Measurements from ENCODE around the gene ENGASE.

The ENGASE gene

DNA sequence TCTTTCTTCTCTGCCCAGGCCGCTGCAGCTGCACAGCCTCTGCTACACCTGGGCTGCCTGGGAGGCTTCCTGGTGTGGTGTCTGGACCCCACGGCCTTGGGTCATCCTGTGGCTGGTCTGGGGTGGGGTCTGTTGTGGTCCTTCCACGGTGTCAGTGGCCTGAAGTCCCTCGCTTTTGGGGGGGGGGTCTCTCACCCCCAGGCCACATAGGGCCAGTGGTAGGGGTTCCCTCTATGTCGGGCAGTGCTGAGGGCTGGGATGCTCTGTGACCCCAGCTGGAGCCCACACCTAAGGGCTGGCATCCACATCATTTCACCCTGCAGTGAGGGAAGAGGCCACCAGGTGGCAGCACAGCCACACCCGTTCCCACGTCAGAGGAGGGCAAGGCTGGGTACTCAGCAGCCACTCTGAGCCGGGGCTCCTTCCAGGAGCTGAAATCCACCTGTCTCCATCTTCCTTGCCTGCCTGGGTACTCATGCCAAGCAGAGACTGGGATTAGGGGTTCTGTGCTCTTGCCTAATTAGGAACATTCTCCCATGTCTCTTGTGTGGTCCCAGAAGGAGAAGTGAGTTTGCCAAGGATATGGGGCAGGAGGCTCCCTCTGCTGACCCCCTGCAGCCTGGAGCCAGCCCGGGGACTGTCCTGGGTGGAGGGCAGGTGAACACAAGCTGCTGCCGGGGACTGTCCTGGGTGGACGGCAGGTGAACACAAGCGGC lies 13.0 kb downstream of the ENGASE start:
- Mint-ChIP-seq H3K36me3 (peaks cover 12% of the 10 kb centered on the region), H3K4me3 (no peak overlapping the region), H3K9me3 (no peaks in the 10 kb centered on the region), H3K27ac (no peak overlapping the region), H3K4me1 (peaks cover 6% of the 10 kb centered on the region)
- ATAC-seq (peak; percentile 80), DNase-seq (ENCODE audit: low spot score in 2 of 2) (peak; percentile 77 to 90)

DNA sequence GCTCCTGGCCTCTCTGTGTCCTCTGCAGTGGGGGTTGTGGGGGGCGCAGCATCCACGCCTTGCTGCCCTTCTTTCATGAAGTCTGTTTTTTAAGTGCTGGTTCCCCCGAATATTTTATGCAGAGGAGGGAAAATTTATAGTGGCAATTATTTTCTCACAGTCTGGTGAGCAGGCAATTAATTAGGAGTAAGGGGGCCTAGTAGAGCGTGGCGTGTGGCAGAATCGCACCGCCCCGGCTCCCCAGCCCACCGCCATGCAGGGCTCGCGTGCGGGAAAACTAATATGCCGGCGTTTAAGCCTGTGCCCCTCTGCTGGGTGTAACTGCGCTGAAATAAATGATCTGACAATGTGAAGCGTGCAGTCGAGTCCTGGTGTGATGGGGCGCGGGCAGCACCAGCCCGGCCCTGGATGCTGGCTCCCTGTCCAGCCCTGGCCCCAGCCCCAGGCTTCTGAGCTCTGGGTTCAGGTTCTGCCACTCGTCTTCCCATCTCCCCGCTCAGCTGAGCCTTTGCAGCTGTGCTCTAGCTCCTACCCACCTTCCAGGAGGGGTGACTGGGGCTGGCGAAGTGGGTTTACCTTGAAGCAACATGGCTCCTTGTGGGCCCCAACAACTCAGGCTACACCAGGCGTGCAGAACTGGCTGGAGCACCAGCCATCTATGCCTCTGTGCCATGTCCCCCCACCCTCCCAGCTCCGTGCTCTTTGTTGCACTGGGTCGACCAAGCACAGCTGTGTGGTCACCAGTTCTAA lies 13.8 kb downstream of the ENGASE start:
- no peak for DNase-seq (ENCODE audit: low spot score in 2 of 2)
- ATAC-seq = no peak
- Mint-ChIP-seq H3K4me1 (peaks cover 14% of the 10 kb centered on the region), H3K4me3 (no peak overlapping the region), H3K27ac (no peak overlapping the region), H3K9me3 (no peaks in the 10 kb centered on the region), H3K36me3 (peaks cover 12% of the 10 kb centered on the region)

DNA sequence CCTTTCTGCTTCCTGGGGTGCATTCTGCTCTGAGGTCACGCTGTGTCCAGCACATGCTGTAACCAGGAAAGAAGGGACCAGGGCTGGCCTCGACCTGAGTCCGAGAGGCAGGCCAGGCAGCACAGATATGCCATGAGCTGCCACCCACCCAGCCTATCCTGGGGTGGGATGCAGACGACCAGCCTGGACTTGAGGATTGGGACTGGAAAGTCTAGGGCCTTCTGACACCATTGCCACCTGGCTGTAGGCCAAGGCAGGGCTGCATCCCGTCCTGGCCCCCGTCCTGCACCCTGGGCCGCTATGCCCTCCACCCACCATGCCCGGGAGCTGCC lies 14.3 kb downstream of the ENGASE start:
- ATAC-seq = no peak
- H3K27ac Mint-ChIP-seq = no peak overlapping the region
- peaks cover 12% of the 10 kb centered on the region for H3K36me3 Mint-ChIP-seq
- no peak overlapping the region for H3K4me3 Mint-ChIP-seq
- H3K4me1 Mint-ChIP-seq = peaks cover 16% of the 10 kb centered on the region
- DNase-seq (ENCODE audit: low spot score in 2 of 2) = no peak
- no peaks in the 10 kb centered on the region for H3K9me3 Mint-ChIP-seq

DNA sequence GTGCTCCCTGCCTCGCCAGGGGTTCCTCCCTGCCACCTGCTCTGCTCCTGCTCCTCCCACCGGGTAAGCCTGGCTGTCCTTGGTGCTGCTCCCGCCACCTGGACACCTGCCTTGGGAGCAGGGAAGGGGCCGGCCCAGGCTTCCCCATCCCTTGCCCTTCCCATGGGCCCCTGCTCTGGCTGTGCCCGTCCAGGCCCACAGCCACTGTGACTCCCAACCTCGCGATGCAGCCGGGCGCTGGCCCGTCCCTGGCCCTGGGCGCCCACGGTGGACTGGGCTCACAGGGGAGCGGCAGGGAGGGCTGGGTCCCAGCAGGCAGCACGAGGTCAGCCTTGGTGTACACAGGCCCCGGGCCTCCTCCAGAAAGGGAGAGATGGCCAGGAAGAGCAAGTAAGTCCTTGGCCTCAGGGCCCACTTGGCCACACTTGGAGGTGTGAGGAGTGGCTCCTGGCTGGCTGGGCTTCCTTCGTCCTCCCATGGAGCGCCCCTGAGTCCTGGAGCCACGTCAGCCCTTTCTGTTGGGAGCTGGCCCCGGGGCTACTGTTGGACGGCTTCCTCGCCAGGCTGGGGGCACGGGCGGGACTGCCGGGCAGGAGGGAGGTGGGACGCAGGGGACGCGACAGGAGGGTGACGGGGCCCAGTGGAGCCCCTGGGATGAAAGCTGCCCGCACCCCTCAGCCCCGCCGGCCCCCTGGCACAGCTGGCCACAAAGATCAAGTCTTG lies 15.3 kb downstream of the ENGASE start:
- Mint-ChIP-seq H3K36me3 (peaks cover 6% of the 10 kb centered on the region), H3K4me3 (no peak overlapping the region), H3K9me3 (no peaks in the 10 kb centered on the region), H3K27ac (no peak overlapping the region), H3K4me1 (peaks cover 16% of the 10 kb centered on the region)
- DNase-seq (ENCODE audit: low spot score in 2 of 2) (no peak), ATAC-seq (no peak)

DNA sequence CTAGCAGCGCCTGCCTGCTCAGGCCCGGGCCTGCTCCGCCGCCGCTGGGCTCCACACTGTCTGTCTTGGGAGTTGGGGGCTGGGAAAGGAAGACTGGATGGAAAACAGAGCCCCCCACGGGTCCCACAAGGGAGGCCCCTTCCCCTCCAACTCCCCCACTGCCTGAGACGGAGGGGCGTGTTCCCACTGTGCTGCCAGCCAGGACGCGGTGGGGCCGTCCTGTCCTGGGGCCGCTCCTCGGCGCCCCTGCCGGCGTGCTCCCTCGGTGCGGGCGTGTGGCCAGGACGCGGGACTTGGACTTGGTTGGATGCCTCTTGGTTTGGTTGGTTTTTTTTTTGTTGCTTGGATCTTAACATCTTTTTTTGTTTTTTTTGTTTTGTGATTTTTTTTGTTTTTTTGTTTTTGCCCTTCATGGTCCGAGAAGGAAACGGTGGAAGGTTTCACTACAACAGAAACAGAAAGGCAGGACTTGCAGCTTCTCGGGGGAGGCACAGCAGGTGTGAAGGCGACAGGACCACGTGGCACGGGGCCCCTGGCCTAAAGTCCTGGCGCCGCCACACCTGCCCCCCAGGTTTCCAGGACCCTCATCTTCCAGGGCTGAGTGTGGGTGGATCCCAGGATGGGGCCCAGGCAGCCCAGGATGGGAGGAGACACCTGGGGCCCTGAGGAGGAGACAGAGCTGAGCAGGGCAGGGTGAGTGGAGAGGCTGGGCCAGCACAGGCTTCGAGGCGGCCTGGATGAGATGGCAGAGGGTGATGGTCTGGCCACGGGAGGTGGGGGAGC lies 16.0 kb downstream of the ENGASE start:
- Mint-ChIP-seq H3K4me1 (peaks cover 16% of the 10 kb centered on the region), H3K9me3 (no peaks in the 10 kb centered on the region), H3K36me3 (peaks cover 6% of the 10 kb centered on the region), H3K27ac (no peak overlapping the region), H3K4me3 (no peak overlapping the region)
- ATAC-seq = no peak
- no peak for DNase-seq (ENCODE audit: low spot score in 2 of 2)

DNA sequence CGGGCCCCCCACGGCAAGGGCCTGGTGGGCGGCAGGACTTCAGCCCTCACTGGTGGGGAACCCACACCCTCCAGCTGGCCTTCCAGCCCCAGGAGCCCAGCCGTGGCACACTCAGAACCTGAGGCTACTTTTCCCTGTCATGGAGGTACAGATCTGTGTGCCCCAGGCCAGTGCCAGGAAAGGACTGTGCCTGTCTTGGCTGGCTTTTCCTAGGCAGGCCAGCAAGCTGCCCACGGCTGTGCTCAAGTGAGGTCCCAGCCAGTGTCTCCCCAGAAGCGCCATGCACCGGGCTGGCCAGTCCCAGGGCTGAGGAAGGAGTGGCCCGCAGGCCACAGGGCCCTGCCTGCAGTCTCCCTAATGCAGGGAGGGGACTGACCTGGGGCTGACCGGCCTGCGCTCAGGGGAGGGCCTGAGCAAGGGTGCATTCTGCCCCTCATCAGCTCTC lies 16.6 kb downstream of the ENGASE start:
- Mint-ChIP-seq H3K9me3 (no peaks in the 10 kb centered on the region), H3K27ac (no peak overlapping the region), H3K4me3 (no peak overlapping the region), H3K36me3 (peaks cover 6% of the 10 kb centered on the region), H3K4me1 (peaks cover 21% of the 10 kb centered on the region)
- no peak for ATAC-seq
- no peak for DNase-seq (ENCODE audit: low spot score in 2 of 2)

DNA sequence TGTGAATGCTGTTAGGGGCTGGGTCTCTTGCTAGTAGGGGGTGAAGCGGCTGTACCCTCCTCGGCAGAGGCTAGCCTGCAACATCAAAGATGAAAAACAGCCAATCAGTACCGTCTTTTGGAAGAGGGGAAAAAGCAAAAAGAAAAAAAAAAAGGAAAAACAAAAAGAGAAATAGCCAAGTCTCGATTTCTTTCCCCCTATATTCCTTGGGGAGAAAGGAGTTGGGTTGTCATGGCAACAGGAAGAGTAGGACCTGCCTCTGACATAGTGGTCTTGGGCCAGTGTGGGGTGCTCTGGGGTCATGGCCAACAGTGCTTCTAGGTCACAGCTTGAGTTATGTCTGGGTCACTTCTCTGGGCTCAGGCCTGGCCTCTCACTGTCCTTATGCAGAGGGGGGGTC lies 17.9 kb downstream of the ENGASE start:
- Mint-ChIP-seq H3K4me3 (no peak overlapping the region), H3K4me1 (peaks cover 23% of the 10 kb centered on the region), H3K36me3 (peaks cover 6% of the 10 kb centered on the region), H3K27ac (peak overlapping the region; percentile 37), H3K9me3 (no peaks in the 10 kb centered on the region)
- no peak for DNase-seq (ENCODE audit: low spot score in 2 of 2)
- no peak for ATAC-seq

DNA sequence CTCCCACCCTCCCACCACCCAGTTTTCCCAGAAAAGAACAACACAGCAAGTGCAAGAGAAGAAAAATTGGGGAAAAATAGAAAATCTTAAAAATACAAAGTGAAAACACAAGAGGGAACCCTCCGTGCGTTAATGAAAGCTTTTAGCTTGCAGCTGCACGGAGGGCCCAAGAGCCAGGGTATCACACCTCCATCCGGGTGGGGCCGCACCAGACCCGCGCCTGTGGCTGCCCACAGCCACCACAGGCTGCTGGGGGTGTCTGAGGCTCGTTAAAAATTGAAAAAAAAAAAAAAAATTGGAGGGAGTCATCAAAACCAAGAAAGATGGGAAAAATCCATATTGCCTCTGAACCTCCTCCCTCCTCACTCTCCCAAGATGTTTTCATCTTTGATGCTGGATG lies 18.6 kb downstream of the ENGASE start:
- H3K27ac Mint-ChIP-seq = peak overlapping the region; percentile 37
- H3K36me3 Mint-ChIP-seq = peaks cover 6% of the 10 kb centered on the region
- H3K9me3 Mint-ChIP-seq = no peaks in the 10 kb centered on the region
- ATAC-seq (no peak), DNase-seq (ENCODE audit: low spot score in 2 of 2) (no peak)
- H3K4me3 Mint-ChIP-seq = no peak overlapping the region
- peaks cover 27% of the 10 kb centered on the region for H3K4me1 Mint-ChIP-seq

DNA sequence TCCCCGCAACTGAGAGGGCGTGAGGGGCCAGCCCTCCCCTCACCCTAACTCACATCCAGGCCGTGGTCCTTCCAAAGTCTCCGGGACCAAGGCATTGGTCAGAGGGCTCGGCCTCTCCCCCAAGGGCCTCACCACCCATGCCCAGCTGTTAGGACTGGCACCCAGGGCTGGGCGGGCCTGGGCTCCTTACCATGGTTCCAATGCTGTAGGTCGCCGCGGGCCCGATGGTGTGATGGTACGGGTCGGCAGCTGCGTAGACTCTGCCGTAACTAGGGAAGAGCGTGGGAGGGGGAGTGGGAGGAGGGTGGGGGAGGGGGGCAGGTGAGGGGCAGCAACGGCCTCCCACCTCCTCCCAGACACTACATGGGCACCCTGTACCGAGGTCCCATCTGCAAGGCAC lies 19.6 kb downstream of the ENGASE start:
- Mint-ChIP-seq H3K4me3 (no peak overlapping the region), H3K4me1 (peaks cover 27% of the 10 kb centered on the region), H3K27ac (no peak overlapping the region), H3K9me3 (no peaks in the 10 kb centered on the region), H3K36me3 (peaks cover 6% of the 10 kb centered on the region)
- DNase-seq (ENCODE audit: low spot score in 2 of 2) = no peak
- no peak for ATAC-seq

DNA sequence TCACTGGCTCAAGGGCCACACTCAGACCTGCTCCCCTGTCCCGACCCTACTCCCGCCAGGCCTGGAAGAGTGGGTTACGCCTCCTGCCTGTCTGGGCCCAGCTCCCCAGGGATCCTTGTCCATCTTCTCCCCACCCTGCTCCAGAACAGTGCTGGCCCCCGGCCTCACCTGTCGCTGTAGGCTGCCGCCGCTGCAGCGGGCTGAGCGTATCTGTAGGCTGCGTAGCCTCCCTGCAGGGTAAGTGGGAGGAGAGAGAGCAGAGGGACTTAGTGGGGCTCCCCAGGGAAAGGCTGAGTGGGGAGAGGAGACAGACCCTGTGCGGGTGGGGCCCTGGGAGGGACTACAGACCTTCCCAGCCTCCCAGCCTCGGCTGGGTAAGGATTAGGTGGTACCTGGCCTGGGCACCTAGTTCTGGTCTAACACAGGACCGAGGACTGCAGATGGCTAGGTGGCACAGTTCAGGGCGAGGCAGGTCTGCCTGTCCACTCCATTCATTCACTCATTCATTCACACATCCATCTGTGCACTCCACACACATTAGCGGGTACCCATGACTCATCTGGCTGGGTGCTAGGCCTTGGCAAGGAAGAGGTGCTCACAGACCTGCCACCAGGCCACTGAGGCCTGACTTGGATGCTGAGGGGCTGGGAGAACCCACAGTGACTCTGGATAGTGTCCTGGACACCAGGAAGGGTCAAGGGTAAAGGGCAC lies 20.9 kb downstream of the ENGASE start:
- Mint-ChIP-seq H3K27ac (no peak overlapping the region), H3K4me1 (peaks cover 27% of the 10 kb centered on the region), H3K36me3 (peaks cover 5% of the 10 kb centered on the region), H3K4me3 (no peak overlapping the region), H3K9me3 (no peaks in the 10 kb centered on the region)
- ATAC-seq (peak; percentile 15), DNase-seq (ENCODE audit: low spot score in 2 of 2) (no peak)

DNA sequence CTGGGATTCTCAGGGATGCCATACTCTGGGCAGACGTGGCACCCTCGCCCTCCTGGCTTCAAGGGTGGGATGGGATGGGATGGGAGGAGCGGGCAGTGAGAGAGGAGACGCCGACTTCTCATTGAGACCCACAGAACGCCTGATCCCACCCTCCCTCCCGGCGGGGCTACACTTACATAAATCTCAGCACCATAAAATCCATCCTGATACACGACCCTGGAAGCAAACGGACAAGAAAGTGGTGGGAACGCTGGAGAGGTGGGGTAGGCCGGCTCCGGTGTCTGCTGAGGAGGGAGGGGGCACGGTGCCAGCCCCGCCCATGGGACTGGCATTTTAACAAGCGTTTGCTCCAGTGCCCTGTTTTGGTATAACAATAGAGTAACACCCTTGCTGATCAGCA lies 21.9 kb downstream of the ENGASE start:
- Mint-ChIP-seq H3K36me3 (no peaks in the 10 kb centered on the region), H3K9me3 (no peaks in the 10 kb centered on the region), H3K4me3 (no peak overlapping the region), H3K27ac (no peak overlapping the region), H3K4me1 (peaks cover 27% of the 10 kb centered on the region)
- no peak for DNase-seq (ENCODE audit: low spot score in 2 of 2)
- ATAC-seq = no peak

DNA sequence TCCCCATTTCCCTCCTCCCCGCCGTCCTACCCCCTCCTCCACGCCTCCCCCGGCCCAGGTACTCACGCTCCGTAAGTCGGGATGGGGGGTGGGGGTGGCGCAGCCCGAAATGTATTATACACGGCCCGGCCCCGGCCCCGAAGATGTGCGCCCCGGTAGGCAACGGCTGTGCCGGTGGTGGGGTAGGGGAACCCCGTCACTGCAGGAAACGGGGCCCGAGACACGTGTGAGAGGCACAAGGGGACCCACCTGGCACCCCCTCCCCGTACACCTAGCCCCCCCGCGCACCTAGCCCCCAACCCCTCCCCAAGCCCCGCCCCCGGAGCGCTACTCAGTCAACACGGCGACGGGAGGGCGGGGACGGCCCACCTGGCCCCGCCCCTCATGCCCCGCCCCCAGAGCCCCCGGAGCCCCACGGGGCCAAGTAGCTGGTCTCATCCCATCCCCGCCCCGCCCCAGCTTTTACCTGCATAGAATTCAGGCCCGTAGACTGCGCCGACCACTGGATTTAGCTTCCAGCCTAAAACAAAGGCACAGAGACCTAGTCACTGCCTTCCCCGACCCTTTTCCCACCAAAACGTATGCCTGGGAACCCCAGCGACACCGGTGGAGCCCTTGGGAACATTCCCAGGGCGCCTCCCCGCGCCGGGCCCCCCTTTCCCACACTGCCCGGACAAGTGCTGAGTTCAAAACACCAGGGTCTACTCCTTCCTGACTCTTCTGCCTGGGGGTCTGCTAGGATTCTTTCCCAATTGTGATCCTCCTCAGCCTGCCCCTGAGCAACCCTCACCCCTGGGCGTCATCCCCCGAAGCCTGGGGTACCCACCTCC lies 22.8 kb downstream of the ENGASE start:
- H3K27ac Mint-ChIP-seq = peak overlapping the region; percentile 17
- H3K4me1 Mint-ChIP-seq = peaks cover 23% of the 10 kb centered on the region
- DNase-seq (ENCODE audit: low spot score in 2 of 2) (no peak), ATAC-seq (no peak)
- H3K4me3 Mint-ChIP-seq = peak overlapping the region; percentile 41
- no peaks in the 10 kb centered on the region for H3K36me3 Mint-ChIP-seq
- no peaks in the 10 kb centered on the region for H3K9me3 Mint-ChIP-seq

DNA sequence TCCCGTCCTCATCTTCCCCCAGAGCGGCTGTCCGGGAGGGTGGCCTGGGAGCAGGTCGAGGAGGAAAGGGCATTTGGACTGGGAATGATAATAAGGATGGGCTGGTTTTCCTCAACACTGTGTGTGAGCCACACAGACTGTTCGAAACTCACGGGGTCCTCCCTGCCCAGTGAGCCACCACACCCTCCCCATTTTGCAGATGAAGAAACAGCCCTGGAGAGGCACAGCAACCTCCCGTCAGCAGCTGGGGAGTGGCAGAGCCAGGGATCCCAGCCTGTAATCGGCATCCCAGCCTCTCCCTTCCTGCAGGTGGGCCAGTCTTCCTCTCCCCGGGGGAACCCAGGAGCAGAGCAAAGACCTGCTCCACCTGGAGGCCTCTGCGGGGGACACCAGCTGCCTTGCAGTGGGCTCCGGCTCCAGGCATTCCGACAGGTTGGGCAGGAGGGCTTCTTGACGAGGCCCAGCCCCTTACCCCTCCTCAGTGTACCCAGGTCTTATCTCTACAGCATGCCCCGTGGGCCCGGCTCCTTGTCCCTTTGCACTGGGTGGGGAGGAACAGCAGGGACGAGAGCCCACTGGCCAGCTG lies 23.8 kb downstream of the ENGASE start:
- H3K4me1 Mint-ChIP-seq = peaks cover 13% of the 10 kb centered on the region
- no peak for ATAC-seq

DNA sequence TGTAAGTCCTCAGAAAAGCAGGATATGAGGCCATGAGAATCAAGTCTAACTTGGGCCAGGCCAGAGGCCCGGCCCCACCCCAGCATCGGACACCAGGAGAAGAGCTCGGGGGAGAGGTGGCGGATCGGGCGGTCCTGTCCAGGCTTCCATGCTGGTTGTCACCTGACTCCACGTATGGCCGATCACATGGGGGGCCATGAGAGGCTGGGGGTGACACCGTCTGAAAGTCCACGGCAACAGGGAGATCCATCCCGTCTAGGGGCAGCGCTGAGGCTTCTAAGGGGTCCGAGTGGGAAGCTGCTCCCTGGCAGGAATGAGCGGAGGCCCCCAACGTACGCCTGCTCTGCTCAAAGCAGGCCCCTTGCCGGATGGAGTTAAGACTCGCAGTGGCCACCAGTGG lies 25.8 kb downstream of the ENGASE start:
- H3K27ac Mint-ChIP-seq = no peak overlapping the region
- H3K4me1 Mint-ChIP-seq = peaks cover 11% of the 10 kb centered on the region
- no peak for ATAC-seq
- no peaks in the 10 kb centered on the region for H3K36me3 Mint-ChIP-seq
- DNase-seq (ENCODE audit: low spot score in 2 of 2) = no peak
- no peaks in the 10 kb centered on the region for H3K9me3 Mint-ChIP-seq
- no peak overlapping the region for H3K4me3 Mint-ChIP-seq

More for the DNA sequence above, 23.8 kb downstream of the ENGASE start:
- Mint-ChIP-seq H3K27ac (peak overlapping the region; percentile 17), H3K4me3 (no peak overlapping the region), H3K9me3 (no peaks in the 10 kb centered on the region), H3K36me3 (no peaks in the 10 kb centered on the region)
- no peak for DNase-seq (ENCODE audit: low spot score in 2 of 2)
